Activated naive CD4-positive, alpha-beta T cell treated with anti-CD3 and anti-CD28 coated beads for 36 hours (primary cell): ENCODE measurements around the gene SAPCD2. TPM values are rescaled to one million over a fixed set of nuclear protein-coding genes. Genes with fewer than 3 reads are reported as not detected.

Source experiments
- CTCF ChIA-PET: fragments of 350-600 bp; sonication (Branson Sonifier 250); formaldehyde crosslinking; loops from one replicate; lab custom pipeline; 2021; ENCODE audit warnings: antibody characterized with exemption; lab: Charles Lee
- DNase-seq: peaks from one replicate; pipeline ENCODE4 v3.0.0-alpha.2; 2020
- H3K27ac Mint-ChIP-seq: one replicate; pipeline ENCODE4 v1.8.0; 2021; ENCODE audit warnings: mild to moderate bottlenecking, mixed read lengths
- H3K27me3 Mint-ChIP-seq: one replicate; pipeline ENCODE4 v1.8.0; 2021; ENCODE audit warnings: low read depth, mixed read lengths
- H3K36me3 Mint-ChIP-seq: one replicate; pipeline ENCODE4 v1.8.0; 2021; ENCODE audit warnings: low read depth, mixed read lengths
- H3K4me1 Mint-ChIP-seq: one replicate; pipeline ENCODE4 v1.8.0; 2021; ENCODE audit warnings: low read depth, mixed read lengths
- H3K4me3 Mint-ChIP-seq: one replicate; pipeline ENCODE4 v1.8.0; 2021; ENCODE audit warnings: mild to moderate bottlenecking, moderate library complexity, mixed read lengths
- H3K9me3 Mint-ChIP-seq: one replicate; pipeline ENCODE4 v1.8.0; 2021; ENCODE audit warnings: mixed read lengths
- intact Hi-C: fragments of 100-400 bp; cut with micrococcal nuclease; formaldehyde crosslinking; loops from one replicate; pipeline ENCODE4 v1.15.1; 2023
- total RNA-seq, 2 experiments: library from RNA; stranded (reverse); gene quantifications; one replicate each; pipeline ENCODE4 v1.2.3, GENCODE V29; 2021

Gene SAPCD2
- total RNA-seq, 2 experiments from 2014 or later = 3.8 to 3.9 TPM

DNA sequence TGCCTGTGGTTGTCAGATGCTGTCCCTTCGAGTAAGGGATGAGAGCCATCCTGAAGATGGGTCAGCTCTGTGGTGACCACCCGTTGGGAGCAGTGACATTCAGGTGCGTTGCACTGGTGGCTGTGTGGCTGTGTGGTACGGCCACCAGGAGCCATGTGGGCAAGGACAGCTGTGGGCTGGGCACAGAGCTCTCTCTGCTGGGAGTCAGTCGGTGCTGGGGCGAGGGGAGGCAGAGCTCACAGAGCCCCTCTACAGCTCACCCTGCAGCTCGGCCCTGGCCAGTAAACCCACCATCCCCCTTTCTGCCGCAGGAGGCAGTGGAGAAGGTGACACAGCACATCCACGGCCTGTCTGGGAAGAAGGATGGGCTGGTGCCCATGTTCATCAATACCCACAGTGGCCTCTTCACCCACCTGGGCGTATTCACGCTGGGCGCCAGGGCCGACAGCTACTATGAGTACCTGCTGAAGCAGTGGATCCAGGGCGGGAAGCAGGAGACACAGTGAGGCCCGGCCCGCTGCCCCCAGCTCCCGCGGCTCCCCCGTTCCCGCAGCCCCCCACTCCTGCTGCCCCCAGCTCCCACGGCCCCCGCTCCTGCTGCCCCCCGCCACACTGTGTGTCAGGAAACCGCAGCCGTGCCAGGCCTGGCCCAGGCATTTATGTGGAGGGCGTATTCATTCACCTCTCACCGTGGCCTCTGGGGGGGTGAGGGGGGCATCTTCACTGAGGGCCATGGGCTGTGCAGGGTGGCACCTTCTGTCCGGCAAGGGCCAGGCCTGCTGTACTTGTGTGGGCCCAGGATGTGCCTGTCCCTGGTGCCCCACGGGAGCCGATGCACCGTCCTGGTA lies 35.7 kb upstream of the SAPCD2 start:
- no peak for DNase-seq
- Mint-ChIP-seq H3K27ac (no peak overlapping the region), H3K4me3 (no peak overlapping the region), H3K4me1 (no peaks in the 10 kb centered on the region), H3K36me3 (peaks cover 3% of the 10 kb centered on the region), H3K27me3 (no peaks in the 10 kb centered on the region), H3K9me3 (no peaks in the 10 kb centered on the region)
- intact Hi-C loops = no loop called here
- CTCF ChIA-PET = no interaction called here

DNA sequence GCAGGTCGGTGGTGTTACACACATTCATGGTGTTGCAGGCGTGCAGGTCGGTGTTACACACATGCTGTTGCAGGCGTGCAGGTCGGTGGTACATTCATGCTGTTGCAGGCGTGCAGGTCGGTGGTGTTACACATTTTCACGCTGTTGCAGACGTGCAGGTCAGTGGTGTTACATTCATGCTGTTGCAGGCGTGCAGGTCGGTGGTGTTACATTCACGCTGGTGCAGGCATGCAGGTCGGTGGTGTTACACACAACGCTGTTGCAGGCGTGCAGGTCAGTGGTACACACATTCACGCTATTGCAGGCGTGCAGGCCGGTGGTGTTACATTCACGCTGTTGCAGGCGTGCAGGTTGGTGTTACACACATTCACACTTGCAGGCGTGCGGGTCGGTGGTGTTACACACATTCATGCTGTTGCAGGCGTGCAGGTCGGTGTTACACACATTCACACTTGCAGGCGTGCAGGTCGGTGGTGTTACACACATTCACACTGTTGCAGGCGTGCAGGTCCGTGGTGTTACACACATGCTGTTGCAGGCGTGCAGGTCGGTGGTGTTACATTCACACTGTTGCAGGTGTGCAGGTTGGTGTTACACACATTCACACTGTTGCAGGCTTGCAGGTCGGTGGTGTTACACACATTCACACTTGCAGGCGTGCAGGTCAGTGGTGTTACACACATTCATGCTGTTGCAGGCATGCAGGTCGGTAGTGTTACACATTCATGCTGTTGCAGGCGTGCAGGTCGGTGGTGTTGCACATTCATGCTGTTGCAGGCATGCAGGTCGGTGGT lies 33.0 kb upstream of the SAPCD2 start:
- CTCF ChIA-PET = interaction anchor here (0.6 to 1.6 kb wide), 2 partner anchors 8 to 790 kb away, joined by 3 to 8 read pairs; no protein-coding TSS in a partner anchor

DNA sequence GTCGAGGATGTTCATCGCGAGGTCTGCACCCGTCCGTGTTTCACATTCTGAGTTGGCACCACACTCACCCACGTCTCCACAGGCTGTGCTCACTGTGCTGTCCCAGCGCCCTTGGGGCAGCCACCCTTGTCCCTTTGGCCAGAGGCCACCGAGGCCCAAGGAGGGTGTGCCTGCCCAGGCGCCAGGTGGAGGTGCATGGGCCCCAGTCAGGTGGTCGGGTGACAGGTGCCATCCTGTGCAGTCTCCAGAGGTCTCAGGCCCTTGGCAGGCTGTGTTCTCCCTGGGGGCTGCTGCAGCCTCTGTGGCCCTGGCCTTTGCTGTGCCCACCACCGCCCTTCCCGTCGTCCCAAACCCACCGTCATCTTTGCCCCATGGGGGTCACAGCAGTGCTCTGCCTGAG lies 28.9 kb upstream of the SAPCD2 start:
- CTCF ChIA-PET = no interaction called here
- peaks cover 18% of the 10 kb centered on the region for H3K4me1 Mint-ChIP-seq
- H3K36me3 Mint-ChIP-seq = peaks cover 7% of the 10 kb centered on the region
- H3K4me3 Mint-ChIP-seq = no peak overlapping the region
- intact Hi-C loops = no loop called here
- H3K27me3 Mint-ChIP-seq = no peaks in the 10 kb centered on the region
- no peak overlapping the region for H3K27ac Mint-ChIP-seq
- H3K9me3 Mint-ChIP-seq = no peaks in the 10 kb centered on the region
- no peak for DNase-seq

More for the DNA sequence above, 33.0 kb upstream of the SAPCD2 start:
- H3K27me3 Mint-ChIP-seq = no peaks in the 10 kb centered on the region
- no peaks in the 10 kb centered on the region for H3K9me3 Mint-ChIP-seq
- no peak for DNase-seq
- intact Hi-C loops = no loop called here
- H3K36me3 Mint-ChIP-seq = peaks cover 6% of the 10 kb centered on the region
- no peak overlapping the region for H3K4me3 Mint-ChIP-seq
- no peaks in the 10 kb centered on the region for H3K4me1 Mint-ChIP-seq
- no peak overlapping the region for H3K27ac Mint-ChIP-seq

DNA sequence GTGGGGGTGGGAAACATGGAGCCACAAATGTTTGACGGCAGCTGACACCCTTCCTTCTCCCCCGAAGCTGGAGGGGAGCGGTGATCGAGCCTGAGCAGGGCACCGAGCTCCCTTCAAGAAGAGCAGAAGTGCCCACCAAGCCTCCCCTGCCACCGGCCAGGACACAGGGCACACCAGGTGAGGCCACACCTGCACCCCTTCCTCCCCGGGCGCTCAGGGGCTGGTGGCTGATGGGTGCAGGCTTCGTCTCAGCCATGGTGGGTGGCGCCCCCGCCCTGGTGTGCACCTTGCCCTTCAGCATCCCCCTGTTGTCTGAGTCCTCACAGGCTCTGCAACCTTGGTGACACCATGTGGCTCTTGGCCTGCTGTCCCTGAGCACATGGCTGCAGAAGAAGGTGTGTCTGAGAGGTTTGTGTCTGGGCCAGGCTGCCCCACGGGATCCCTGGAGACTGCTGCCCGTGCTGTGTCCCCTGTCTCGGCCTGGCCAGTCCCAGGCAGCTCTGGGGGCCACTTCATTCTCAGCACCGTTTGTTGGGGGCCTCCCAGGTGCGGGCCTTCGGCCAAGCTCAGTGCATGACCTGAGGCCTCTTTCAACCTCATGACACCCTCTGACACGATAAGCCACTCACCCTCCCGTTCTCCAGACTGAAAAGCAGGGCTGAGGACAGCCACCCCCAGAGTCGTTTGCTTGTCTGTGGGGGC lies 27.6 kb upstream of the SAPCD2 start:
- H3K4me1 Mint-ChIP-seq = peaks cover 19% of the 10 kb centered on the region
- no peak for DNase-seq
- CTCF ChIA-PET = interaction anchor here (0.5 kb wide), 1 partner anchor 23 kb away, joined by 7 read pairs; no protein-coding TSS in a partner anchor
- no peak overlapping the region for H3K4me3 Mint-ChIP-seq
- H3K27ac Mint-ChIP-seq = no peak overlapping the region
- peaks cover 7% of the 10 kb centered on the region for H3K36me3 Mint-ChIP-seq
- no peaks in the 10 kb centered on the region for H3K27me3 Mint-ChIP-seq
- intact Hi-C loops = loop anchor here (2.0 kb wide), 1 partner anchor 53 kb away; no protein-coding TSS in a partner anchor
- no peaks in the 10 kb centered on the region for H3K9me3 Mint-ChIP-seq

DNA sequence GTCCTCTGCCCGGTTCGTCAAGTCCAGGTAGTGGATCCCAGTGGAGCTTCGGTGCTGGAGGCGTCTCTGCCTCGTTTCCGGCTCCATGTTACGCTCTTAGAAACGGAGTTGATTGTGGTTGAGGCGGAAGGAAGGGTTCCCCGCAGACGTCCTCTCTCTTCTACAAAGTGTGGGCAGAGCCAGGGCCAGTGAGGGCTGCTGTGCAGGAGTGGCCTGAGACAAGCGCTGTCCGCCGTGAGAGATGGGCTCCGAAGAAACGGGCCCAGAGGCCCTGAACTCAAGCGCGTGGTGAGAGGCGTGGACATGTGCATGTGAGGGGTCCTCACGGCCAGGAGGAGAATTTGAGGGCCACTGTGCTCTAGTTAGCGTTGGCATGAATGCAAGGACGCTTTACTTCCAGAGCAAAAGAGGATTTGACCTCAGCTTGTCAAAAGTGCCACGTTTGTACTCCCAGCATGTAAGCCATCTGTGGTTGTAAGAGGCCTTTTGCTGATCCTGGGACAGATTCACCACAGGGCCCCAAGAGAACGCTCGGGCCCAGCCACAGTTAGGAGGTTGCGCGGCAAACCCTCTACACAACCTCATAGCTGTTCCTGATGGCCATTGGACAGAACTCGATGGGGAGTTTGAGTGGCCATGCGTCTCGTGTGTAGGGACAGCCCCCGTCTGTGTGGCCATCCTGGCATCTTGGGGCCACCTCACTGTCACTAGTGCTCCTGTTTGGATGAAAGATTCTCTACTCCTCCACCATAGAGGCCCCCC lies 26.6 kb upstream of the SAPCD2 start:
- H3K4me1 Mint-ChIP-seq = peaks cover 19% of the 10 kb centered on the region
- no peak for DNase-seq
- no peak overlapping the region for H3K27ac Mint-ChIP-seq
- intact Hi-C loops = loop anchor here (2.0 kb wide), 1 partner anchor 54 kb away; no protein-coding TSS in a partner anchor
- H3K9me3 Mint-ChIP-seq = no peaks in the 10 kb centered on the region
- H3K36me3 Mint-ChIP-seq = peaks cover 7% of the 10 kb centered on the region
- CTCF ChIA-PET = interaction anchor here (0.5 to 1.9 kb wide), 6 partner anchors 23 to 141 kb away, joined by 3 to 7 read pairs (median 5); no protein-coding TSS in a partner anchor
- H3K27me3 Mint-ChIP-seq = no peaks in the 10 kb centered on the region
- H3K4me3 Mint-ChIP-seq = no peak overlapping the region

DNA sequence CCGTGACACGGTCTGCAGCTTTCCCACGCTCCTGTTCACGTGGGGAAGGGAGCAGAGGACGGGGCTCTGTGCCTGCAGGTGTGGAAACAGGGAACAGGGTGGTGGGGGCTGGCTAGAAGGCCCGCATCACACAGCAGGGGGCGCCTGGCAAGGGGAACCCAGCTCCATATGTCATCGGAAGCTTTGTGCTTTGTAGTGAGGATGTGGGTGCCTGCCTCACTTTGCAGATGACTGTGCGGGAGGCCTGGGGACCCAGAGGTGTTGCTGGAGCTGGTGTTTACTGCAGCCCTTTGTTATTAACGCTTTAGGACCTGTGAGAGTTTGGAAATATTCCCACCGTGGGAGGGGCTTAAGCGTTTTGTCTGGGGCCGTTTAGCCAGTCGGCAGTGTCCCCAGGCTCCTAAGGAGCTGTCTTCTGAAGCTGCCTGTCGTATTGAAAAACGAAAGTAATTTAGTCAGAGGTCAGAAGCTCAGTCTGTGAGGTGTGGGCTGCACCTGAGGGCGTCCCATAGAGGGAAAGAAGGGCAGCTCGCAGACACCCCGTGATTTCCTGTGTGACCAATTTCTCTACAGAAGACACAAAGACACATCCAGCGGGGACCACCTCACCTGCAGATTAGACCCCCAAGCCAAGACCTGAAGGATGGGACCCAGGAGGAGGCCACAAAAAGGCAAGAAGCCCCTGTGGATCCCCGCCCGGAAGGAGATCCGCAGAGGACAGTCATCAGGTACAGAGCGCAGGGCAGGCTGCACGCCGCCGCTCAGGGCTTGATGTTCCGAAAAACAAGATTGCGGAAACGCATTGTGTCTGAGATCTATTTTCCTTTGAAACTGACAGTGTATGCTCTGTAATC lies 25.5 kb upstream of the SAPCD2 start:
- intact Hi-C loops = loop anchor here (1.0 to 2.0 kb wide), 4 partner anchors 9 to 305 kb away; partner anchors contain the start of genes DPP7 and TMEM141
- CTCF ChIA-PET = interaction anchor here (0.6 to 1.9 kb wide), 16 partner anchors 9 to 309 kb away, joined by 3 to 8 read pairs (median 4); partner anchors contain the start of genes FUT7, MAN1B1 and UAP1L1
- Mint-ChIP-seq H3K27ac (peak overlapping the region; percentile 88), H3K9me3 (no peaks in the 10 kb centered on the region), H3K27me3 (no peaks in the 10 kb centered on the region), H3K4me3 (peak overlapping the region; percentile 66), H3K4me1 (peaks cover 19% of the 10 kb centered on the region), H3K36me3 (peaks cover 7% of the 10 kb centered on the region)
- peak; percentile 95 for DNase-seq

DNA sequence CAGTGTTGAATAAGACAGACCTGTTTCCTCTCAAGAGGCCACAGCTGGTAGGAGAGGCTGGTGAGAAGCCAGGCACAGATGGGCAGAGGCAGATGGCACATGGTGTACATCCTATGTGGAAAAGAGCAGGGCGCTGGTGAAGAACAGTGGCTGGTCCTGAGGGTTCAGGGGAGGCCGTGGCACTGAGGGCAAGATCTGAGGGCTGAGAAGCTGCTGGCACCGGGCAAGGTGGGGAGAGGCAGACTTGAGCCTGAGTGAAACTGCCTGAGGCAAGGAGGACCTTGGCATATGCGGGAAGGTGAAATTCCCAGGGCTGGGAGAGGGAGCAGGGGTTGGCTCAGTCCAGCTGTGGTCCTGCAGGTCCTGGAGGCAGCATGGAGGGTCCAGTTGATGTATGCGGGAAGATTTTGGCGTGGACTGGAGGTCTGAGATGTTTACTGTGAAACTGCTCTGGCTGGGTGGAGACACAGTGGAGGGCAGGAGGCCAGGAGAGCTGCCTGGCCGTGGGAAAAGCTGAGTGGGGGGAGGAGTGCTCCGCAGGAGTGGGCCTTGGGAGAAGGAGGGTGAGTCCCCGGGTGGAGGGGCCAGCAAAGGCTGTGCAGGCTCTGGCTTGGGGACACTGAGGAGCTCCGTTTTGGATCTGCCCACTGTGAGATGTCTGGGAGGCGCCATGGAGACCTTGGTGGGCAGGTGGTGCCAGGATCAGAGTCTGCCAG lies 19.0 kb upstream of the SAPCD2 start:
- CTCF ChIA-PET = interaction anchor here (1.3 to 1.9 kb wide), 4 partner anchors 21 to 60 kb away, joined by 3 to 7 read pairs (median 4); no protein-coding TSS in a partner anchor
- H3K36me3 Mint-ChIP-seq = peaks cover 6% of the 10 kb centered on the region
- H3K4me1 Mint-ChIP-seq = peaks cover 34% of the 10 kb centered on the region

DNA sequence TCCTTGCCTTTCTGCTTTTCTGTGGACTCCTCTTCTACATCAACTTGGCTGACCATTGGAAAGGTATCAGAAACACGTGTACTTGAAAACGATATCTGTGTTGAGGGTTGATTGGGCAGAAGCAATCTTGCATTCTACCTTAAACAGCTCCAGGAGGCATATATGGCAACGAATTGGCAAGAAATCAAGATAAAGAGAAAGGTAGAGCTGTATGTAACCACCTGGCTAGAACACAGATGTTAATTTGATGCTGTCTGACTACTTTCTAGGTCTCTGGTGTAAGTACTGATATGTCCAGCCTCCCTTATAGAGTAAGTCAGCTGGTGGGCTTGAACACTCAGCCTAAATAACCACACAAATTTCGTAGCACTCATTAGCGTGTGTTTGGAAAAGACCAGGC lies 17.8 kb upstream of the SAPCD2 start:
- no peaks in the 10 kb centered on the region for H3K27me3 Mint-ChIP-seq
- H3K9me3 Mint-ChIP-seq = no peaks in the 10 kb centered on the region
- H3K36me3 Mint-ChIP-seq = peaks cover 6% of the 10 kb centered on the region
- no peak overlapping the region for H3K27ac Mint-ChIP-seq
- CTCF ChIA-PET = interaction anchor here (1.1 to 1.9 kb wide), 4 partner anchors 11 to 58 kb away, joined by 4 to 7 read pairs (median 4); partner anchors contain the start of gene UAP1L1
- H3K4me1 Mint-ChIP-seq = peaks cover 36% of the 10 kb centered on the region
- peak overlapping the region; percentile 83 for H3K4me3 Mint-ChIP-seq
- intact Hi-C loops = loop anchor here (5.0 kb wide), 2 partner anchors 39 to 686 kb away; partner anchors contain the start of gene SNAPC4
- DNase-seq = no peak

More for the DNA sequence above, 19.0 kb upstream of the SAPCD2 start:
- no peak for DNase-seq
- no peaks in the 10 kb centered on the region for H3K27me3 Mint-ChIP-seq
- H3K9me3 Mint-ChIP-seq = no peaks in the 10 kb centered on the region
- no peak overlapping the region for H3K4me3 Mint-ChIP-seq
- intact Hi-C loops = loop anchor here (5.0 kb wide), 2 partner anchors 38 to 687 kb away; partner anchors contain the start of gene SNAPC4
- H3K27ac Mint-ChIP-seq = no peak overlapping the region

DNA sequence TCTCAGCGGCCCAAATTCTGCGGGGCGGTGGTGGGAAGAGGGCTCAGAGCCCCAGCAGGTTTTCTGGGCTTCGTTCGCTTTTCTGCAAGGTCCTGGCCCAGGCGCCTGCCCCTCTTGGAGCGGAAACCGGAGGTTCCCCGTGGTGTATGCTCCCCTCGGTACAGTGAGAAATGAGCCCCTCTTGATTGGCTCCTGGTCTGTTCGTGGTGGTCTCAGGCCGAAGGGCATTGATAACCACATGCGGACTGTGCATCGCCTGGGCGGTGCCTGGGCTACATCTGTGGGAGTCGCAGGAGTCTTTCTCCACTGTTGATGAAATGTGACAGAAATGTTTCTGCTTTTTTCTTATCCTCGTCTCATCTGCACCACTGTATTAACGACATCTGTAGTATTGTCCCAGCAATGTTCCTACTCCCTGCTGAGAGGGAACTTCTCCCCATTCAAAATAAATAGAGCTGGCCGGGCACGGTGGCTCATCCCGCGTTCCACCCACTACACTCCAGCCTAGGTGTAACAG lies 17.1 kb upstream of the SAPCD2 start:
- Mint-ChIP-seq H3K27ac (peak overlapping the region; percentile 75), H3K9me3 (no peaks in the 10 kb centered on the region), H3K27me3 (no peaks in the 10 kb centered on the region), H3K4me1 (peaks cover 36% of the 10 kb centered on the region), H3K4me3 (peak overlapping the region; percentile 83), H3K36me3 (peaks cover 6% of the 10 kb centered on the region)
- CTCF ChIA-PET = interaction anchor here (1.1 to 3.4 kb wide), 8 partner anchors 8 to 58 kb away, joined by 4 to 28 read pairs (median 6); partner anchors contain the start of genes NPDC1 and UAP1L1
- intact Hi-C loops = loop anchor here (1.0 to 5.0 kb wide), 5 partner anchors 8 to 685 kb away; partner anchors contain the start of gene SNAPC4
- peak; percentile 22 for DNase-seq
